Measurements from ENCODE around the gene KCTD10. TPM values are rescaled to one million over a fixed set of nuclear protein-coding genes. Genes with fewer than 3 reads are reported as not detected.

KCTD10 gene
- total and polyA plus RNA-seq, 9 of the 15 experiments (the other 6 are each of a cell fraction or from before 2014, with no cell fraction given) = 1.9 to 37.5 (median 15.7) TPM

DNA sequence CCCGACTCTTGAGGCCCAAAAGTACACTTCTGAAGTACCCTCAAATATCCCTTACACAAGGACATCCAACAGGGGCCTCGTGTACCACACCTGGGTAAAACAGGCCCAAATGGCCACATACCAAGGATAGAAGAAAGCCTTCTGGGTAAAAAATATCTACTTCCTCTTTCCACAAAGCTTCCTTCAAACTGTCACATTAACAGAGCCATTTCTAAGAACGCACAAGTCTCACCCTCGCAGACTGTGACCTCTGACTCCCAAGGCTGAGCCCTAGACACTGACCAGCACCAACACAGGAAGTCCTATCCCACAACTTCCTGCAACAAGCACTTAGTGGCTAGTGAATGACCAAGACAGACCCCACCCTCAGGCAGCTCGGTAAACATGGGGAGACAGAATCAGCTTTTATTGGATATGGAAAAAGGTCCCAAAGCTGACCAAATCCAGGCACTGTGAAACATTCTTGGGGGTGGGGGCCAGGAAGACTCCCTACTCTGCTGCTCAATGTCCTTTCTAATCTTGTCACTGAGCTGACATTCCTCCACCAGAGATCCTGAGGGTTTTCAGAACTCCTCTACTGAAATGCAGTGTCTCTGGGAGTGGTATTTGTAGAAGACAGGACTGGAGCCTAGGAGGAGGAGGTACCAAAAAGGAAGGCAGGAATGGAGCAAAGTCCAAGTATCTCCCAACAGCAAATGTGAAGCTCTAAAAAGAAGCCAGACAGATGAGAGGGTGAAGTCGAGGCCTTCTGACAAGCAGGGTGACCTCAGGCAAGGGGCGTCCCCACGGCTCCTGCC is 15.9 kb downstream of the KCTD10 start (continued):
- TF ChIP-seq, protein P1, sequence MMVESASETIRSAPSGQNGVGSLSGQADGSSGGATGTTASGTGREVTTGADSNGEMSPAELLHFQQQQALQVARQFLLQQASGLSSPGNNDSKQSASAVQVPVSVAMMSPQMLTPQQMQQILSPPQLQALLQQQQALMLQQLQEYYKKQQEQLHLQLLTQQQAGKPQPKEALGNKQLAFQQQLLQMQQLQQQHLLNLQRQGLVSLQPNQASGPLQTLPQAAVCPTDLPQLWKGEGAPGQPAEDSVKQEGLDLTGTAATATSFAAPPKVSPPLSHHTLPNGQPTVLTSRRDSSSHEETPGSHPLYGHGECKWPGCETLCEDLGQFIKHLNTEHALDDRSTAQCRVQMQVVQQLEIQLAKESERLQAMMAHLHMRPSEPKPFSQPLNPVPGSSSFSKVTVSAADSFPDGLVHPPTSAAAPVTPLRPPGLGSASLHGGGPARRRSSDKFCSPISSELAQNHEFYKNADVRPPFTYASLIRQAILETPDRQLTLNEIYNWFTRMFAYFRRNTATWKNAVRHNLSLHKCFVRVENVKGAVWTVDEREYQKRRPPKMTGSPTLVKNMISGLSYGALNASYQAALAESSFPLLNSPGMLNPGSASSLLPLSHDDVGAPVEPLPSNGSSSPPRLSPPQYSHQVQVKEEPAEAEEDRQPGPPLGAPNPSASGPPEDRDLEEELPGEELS (CRISPR knock-in tag; IDR thresholded peaks at IDR 0.05; ENCODE audit: borderline replicate concordance) = no peak
- no peak for TF ChIP-seq DACH1 (IDR thresholded peaks at IDR 0.05; ENCODE audit: partially characterized antibody)
- peak; percentile 64; the same call in 1 of the 2 replicates for TF ChIP-seq KLF6 (CRISPR knock-in tag; IDR thresholded peaks at IDR 0.05; ENCODE audit: borderline replicate concordance)
- TF ChIP-seq ZNF263 (CRISPR knock-in tag; IDR thresholded peaks at IDR 0.05; ENCODE audit: borderline replicate concordance) = no peak
- no peak for TF ChIP-seq BRCA1 (IDR thresholded peaks at IDR 0.05)
- no peak for TF ChIP-seq BRCA1 (CRISPR knock-in tag; IDR thresholded peaks at IDR 0.05)
- no peak for TF ChIP-seq RBM34 (IDR thresholded peaks at IDR 0.05; ENCODE audit: borderline replicate concordance, insufficient read depth, low read length)
- TF ChIP-seq STAG1 (CRISPR knock-in tag; IDR thresholded peaks at IDR 0.05; ENCODE audit: borderline replicate concordance) = no peak
- TF ChIP-seq, protein P2, sequence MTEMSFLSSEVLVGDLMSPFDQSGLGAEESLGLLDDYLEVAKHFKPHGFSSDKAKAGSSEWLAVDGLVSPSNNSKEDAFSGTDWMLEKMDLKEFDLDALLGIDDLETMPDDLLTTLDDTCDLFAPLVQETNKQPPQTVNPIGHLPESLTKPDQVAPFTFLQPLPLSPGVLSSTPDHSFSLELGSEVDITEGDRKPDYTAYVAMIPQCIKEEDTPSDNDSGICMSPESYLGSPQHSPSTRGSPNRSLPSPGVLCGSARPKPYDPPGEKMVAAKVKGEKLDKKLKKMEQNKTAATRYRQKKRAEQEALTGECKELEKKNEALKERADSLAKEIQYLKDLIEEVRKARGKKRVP (CRISPR knock-in tag; IDR thresholded peaks at IDR 0.05) = peak; percentile 45; the same call in 1 of the 2 replicates
- TF ChIP-seq, protein P3, sequence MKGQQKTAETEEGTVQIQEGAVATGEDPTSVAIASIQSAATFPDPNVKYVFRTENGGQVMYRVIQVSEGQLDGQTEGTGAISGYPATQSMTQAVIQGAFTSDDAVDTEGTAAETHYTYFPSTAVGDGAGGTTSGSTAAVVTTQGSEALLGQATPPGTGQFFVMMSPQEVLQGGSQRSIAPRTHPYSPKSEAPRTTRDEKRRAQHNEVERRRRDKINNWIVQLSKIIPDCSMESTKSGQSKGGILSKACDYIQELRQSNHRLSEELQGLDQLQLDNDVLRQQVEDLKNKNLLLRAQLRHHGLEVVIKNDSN (CRISPR knock-in tag; IDR thresholded peaks at IDR 0.05) = no peak
- 0 out of 2 replicates have a peak, but pooled peaks have one; percentile 52 for TF ChIP-seq MEF2D (tag; conservative IDR thresholded peaks at IDR 0.05; ENCODE audit: low read depth)
- TF ChIP-seq NFE2L1 (tag; IDR thresholded peaks at IDR 0.05; ENCODE audit: borderline replicate concordance, low read depth) = no peak
- TF ChIP-seq CBX2 (IDR thresholded peaks at IDR 0.05; ENCODE audit: insufficient read depth, low read length, poor library complexity, severe bottlenecking) = no peak
- TF ChIP-seq SIRT6 (IDR thresholded peaks at IDR 0.05; ENCODE audit: low read depth, low read length) = no peak
- no peak for TF ChIP-seq NUFIP1 (IDR thresholded peaks at IDR 0.05; ENCODE audit: partially characterized antibody)
- TF ChIP-seq, protein P4, sequence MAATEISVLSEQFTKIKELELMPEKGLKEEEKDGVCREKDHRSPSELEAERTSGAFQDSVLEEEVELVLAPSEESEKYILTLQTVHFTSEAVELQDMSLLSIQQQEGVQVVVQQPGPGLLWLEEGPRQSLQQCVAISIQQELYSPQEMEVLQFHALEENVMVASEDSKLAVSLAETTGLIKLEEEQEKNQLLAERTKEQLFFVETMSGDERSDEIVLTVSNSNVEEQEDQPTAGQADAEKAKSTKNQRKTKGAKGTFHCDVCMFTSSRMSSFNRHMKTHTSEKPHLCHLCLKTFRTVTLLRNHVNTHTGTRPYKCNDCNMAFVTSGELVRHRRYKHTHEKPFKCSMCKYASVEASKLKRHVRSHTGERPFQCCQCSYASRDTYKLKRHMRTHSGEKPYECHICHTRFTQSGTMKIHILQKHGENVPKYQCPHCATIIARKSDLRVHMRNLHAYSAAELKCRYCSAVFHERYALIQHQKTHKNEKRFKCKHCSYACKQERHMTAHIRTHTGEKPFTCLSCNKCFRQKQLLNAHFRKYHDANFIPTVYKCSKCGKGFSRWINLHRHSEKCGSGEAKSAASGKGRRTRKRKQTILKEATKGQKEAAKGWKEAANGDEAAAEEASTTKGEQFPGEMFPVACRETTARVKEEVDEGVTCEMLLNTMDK (IDR thresholded peaks at IDR 0.05; ENCODE audit: borderline replicate concordance, insufficient read depth, low read depth, low read length, poor library complexity, severe bottlenecking) = no peak
- no peak for TF ChIP-seq THAP12 (CRISPR knock-in tag; IDR thresholded peaks at IDR 0.05)
- TF ChIP-seq RBBP5 (IDR thresholded peaks at IDR 0.05; ENCODE audit: borderline replicate concordance, insufficient read depth, low read length, poor library complexity, severe bottlenecking) = no peak
